AG10803 (cell line): Measurements from ENCODE around the gene MFSD6L.

Experiments used
- DNase-seq: peaks from one replicate; pipeline ENCODE4 v3.0.0; 2010; ENCODE audit warnings: low read depth
- H3K4me3 ChIP-seq: 2 replicates; pipeline ENCODE4 v1.5.1; 2011; ENCODE audit warnings: mild to moderate bottlenecking, low read length, control low read depth
- TF ChIP-seq, protein P1 (sequence below): conservative IDR thresholded peaks from 2 replicates; pipeline ENCODE4 v1.5.1; 2011; ENCODE audit warnings: mild to moderate bottlenecking, low read length, control low read depth, inconsistent platforms

MFSD6L gene

GRCh38 chr17:8798846-8799569, at the start of gene MFSD6L:
Gene MFSD6L (minus strand): TSS chr17:8799365. CDS start chr17:8799120, 245 bp downstream.
- TF ChIP-seq, protein P1, sequence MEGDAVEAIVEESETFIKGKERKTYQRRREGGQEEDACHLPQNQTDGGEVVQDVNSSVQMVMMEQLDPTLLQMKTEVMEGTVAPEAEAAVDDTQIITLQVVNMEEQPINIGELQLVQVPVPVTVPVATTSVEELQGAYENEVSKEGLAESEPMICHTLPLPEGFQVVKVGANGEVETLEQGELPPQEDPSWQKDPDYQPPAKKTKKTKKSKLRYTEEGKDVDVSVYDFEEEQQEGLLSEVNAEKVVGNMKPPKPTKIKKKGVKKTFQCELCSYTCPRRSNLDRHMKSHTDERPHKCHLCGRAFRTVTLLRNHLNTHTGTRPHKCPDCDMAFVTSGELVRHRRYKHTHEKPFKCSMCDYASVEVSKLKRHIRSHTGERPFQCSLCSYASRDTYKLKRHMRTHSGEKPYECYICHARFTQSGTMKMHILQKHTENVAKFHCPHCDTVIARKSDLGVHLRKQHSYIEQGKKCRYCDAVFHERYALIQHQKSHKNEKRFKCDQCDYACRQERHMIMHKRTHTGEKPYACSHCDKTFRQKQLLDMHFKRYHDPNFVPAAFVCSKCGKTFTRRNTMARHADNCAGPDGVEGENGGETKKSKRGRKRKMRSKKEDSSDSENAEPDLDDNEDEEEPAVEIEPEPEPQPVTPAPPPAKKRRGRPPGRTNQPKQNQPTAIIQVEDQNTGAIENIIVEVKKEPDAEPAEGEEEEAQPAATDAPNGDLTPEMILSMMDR: no peak
- DNase-seq: no peak
- H3K4me3 ChIP-seq: no peak within 1 kb of the TSS

DNA sequence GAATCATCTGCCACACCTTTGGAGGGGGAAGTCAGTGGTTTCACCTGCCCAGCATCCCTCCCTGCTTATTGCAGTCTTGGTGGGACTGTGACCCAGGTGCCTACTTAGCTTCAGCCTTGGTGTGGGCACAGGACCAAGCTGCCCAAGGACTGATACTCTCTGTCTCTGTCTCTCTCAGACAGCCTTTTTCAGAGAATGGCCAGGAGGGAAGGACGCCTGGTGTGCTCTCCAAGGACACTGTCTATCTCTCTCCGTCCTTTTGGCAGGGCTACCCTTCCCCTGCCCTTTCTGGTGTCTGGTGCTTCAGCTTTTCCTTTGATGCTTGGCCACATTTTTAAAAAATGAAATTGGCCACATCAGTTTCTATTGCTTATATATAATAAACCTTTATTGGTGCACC, 48.7 kb upstream of the MFSD6L start:
- no peak for DNase-seq
- no peak overlapping the region for H3K4me3 ChIP-seq
- TF ChIP-seq, protein P1: no peak

GRCh38 chr17:8846768-8847211, 47.6 kb upstream of the MFSD6L start:
- H3K4me3 ChIP-seq: no peak overlapping the region
- peak; percentile 45 for DNase-seq
- TF ChIP-seq, protein P1: no peak

DNA sequence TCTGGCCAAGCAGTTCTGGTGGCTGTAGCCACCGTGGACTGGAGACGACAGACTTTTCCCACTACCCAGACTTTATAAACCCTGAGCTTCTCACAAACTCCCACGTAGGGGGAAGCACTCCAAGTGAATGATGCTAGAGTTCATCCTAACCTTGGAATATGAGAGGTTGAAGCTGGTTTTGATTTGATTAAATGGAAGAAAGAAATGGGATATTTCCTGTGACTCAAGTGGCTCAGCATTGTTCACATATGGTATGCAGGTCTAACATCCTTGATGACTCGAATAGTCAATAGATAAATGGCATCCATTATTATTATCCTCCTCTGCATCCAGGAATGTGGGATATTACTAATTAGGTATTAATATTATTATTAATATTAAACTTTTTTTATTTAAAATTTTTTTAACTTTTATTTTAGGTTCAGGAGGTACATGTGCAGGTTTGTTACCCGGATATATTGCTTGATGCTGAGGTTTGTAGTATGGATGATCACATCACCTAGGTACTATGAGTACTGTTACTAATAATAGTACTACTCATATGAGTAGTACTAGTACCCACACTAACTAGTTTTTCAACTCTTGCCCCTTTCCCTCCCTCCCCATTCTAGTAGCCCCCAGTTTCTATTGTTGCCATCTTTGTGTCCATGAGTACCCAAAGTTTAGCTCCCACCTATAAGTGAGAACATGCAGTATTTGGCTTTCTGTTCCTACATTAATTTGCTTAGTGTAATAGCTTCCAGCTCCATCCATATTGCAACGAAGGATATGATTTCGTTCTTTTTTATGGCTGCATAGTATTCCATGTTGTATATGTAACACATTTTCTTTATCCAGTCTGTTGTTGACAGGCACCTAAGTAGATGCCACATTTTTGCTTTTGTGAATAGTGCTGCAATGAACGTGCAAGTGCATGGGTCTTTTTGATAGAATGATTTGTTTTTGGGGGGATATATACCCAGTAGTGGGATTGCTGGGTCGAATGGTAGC, 45.4 kb upstream of the MFSD6L start:
- TF ChIP-seq, protein P1: no peak
- H3K4me3 ChIP-seq: no peak overlapping the region
- peak; percentile 9 for DNase-seq

DNA sequence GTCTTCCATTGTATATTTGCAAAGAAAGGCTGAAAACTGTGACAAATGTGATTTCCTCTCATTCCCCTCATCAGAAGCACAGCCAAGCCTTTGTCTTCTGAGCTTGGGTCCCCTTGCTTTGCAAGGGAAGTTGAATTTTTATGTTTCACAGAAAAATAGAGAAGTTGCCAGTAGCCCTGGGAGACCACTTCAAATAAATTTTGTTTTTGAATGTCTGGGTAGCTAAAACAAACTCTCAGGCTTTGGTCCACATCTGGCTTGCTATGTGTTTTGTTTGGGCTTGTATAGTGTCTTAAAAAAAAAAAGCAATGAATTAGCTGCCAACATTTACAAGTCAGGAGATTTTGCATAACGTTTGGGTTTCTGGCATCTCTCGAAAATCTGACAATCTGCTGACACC, 44.2 kb upstream of the MFSD6L start:
- TF ChIP-seq, protein P1: no peak
- no peak for DNase-seq
- no peak overlapping the region for H3K4me3 ChIP-seq

- H3K4me3 ChIP-seq: no peak overlapping the region
- TF ChIP-seq, protein P1: no peak
- DNase-seq: no peak
Measured at GRCh38 chr17:8841844-8842243, 42.7 kb upstream of the MFSD6L start.
